Caki2 (cell line): Measurements from ENCODE around the gene EPC2. TPM values are rescaled to one million over a fixed set of nuclear protein-coding genes. Genes with fewer than 3 reads are reported as not detected.

ENCODE experiments used
- DNase-seq: peaks from one replicate; pipeline ENCODE4 v3.0.0-alpha.2; 2015; ENCODE audit warnings: low read depth
- in situ Hi-C: cut with HindIII; loops from 2 replicates; pipeline ENCODE4 v1.10.0; 2016; ENCODE audit warnings: low sequenced_read_pairs, low pct_unique_long_range_greater_than_20kb, mixed read lengths
- total RNA-seq: library from RNA; depleted of rRNA; stranded (reverse); fragments of >200 nt; shearing (Covaris generic); gene quantifications from 2 replicates; pipeline ENCODE4 v1.2.3, GENCODE V29; 2014; ENCODE audit warnings: low replicate concordance; rRNA removed

Gene EPC2
- total RNA-seq, 1 experiment from 2014 or later: 6.6 TPM

DNA sequence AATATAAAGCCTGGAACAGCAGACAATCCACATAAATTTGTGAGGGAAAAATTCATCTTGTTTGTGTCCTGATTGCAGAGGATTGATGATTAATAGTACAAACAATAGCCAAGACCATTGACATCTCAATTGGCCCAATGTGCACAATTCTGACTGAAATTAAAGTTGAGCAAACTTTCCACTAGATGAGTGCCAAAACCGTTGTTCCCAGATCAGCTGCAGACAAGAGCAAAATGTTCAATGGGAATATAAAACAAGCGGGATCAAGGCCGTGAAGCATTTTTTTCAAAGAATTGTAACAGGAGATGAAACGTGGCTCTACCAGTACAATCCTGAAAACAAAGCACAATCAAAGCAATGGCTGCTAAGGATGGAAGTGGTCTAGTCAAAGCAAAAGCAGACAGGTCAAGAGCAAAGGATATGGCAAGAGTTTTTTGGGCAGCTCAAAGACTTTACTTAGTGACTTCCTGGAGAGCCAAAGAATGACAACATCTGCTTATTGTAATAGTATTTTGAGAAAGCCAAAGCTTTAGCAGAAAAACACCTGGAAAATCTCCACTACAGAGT, 174.6 kb downstream of the EPC2 start:
- DNase-seq: no peak
- in situ Hi-C loops: no loop called here

DNA sequence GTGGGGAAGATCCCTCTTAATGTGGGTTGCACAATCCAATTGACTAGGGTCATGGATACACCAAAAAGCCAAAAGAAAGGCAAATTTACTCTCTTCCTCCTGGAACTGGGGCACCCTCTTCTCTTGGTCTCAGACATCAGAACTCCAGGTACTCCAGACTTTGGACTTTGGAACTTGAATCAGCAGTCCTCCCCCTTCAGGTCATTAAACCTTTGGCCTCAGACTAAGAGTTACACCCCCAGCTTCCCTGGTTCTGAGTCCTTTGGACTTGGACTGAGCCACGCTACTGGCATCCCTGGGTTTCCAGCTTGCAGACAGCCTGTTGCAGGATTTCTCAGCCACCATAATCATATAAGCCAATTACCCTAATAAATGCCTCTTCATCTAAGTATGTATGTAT, 179.6 kb downstream of the EPC2 start:
- in situ Hi-C loops: no loop called here

GRCh38 chr2:148826791-148827190, 182.2 kb downstream of the EPC2 start:
- in situ Hi-C loops: no loop called here
- DNase-seq: no peak

More for the DNA sequence above, 179.6 kb downstream of the EPC2 start:
- no peak for DNase-seq

- no peak for DNase-seq
- in situ Hi-C loops: no loop called here
Observed at GRCh38 chr2:148828941-148829340, 184.4 kb downstream of the EPC2 start.

GRCh38 chr2:148829618-148830017, 185.1 kb downstream of the EPC2 start:
- DNase-seq: no peak
- in situ Hi-C loops: no loop called here

DNA sequence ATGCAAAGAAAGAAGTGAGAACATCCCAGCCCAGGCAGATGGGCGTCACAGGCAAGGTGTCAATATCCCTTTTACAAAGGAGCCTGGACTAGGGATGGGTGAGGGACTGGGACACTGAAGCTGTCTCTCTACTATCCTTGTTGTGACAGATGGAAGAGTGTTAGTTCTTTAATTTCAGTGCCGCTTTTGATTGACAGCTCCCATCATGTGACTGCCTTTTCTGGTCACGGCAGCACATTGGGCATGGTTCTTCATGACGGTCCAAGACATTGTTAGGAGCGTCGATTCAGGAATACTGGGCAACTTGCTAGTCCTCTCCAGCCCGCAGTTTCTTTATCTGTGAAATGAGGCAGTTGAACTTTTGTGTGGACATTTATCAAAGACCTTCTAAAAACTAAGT, 188.1 kb downstream of the EPC2 start:
- DNase-seq: no peak
- in situ Hi-C loops: no loop called here

Other genes with a start within 250 kb of the EPC2 start
- not detected in 2 replicates for gene KIF5C, start 230.5 kb downstream of the EPC2 start, total RNA-seq